Measurements from ENCODE around the gene RAD51B.

Gene RAD51B

GRCh38 chr14:68679746-68680467, 860.3 kb downstream of the RAD51B start:
- H3K9me3 ChIP-seq (replicated peaks in 1 of 11) = peaks cover 0 to 7% (median 0%) of the 10 kb centered on the region in 11 experiments; a peak in 1 of 22 replicates
- H3K4me3 ChIP-seq = no peak overlapping the region
- no peaks in the 10 kb centered on the region for H4K20me1 ChIP-seq
- peak overlapping the region in 9 of 11 experiments; percentile 66 to 96 (median 87); a peak in 14 of 22 replicates for H3K4me2 ChIP-seq
- peaks cover 69 to 95% (median 89%) of the 10 kb centered on the region in 10 experiments for H3K4me1 ChIP-seq
- no peaks in the 10 kb centered on the region for H3K27me3 ChIP-seq
- TF ChIP-seq Cebpa-rat (IDR thresholded peaks at IDR 0.05) = no peak
- H3K36me3 ChIP-seq = peaks cover 0 to 16% (median 0%) of the 10 kb centered on the region in 11 experiments; a peak in 1 of 22 replicates
- peak overlapping the region in 3 of 11 experiments; percentile 92 to 95 (median 95); a peak in 3 of 22 replicates for H3K9ac ChIP-seq
- H3K27ac ChIP-seq = peak overlapping the region; percentile 8 to 100 (median 99); a peak in 20 of 22 replicates

GRCh38 chr14:68680541-68681051, 861.0 kb downstream of the RAD51B start:
- H3K4me2 ChIP-seq = peak overlapping the region; percentile 66 to 96 (median 87)
- peak overlapping the region in 10 of 11 experiments; percentile 80 to 95 (median 88); a peak in 17 of 22 replicates for H3K9ac ChIP-seq
- no peaks in the 10 kb centered on the region for H4K20me1 ChIP-seq
- no peak for TF ChIP-seq Cebpa-rat (IDR thresholded peaks at IDR 0.05)
- no peaks in the 10 kb centered on the region for H3K27me3 ChIP-seq
- H3K27ac ChIP-seq = peak overlapping the region; percentile 96 to 100 (median 99)
- H3K9me3 ChIP-seq (replicated peaks in 1 of 11) = peaks cover 0 to 7% (median 0%) of the 10 kb centered on the region in 11 experiments; a peak in 1 of 22 replicates
- H3K4me3 ChIP-seq = no peak overlapping the region
- peaks cover 73 to 95% (median 91%) of the 10 kb centered on the region in 10 experiments for H3K4me1 ChIP-seq
- peaks cover 0 to 16% (median 0%) of the 10 kb centered on the region in 11 experiments; a peak in 1 of 22 replicates for H3K36me3 ChIP-seq

- H3K27me3 ChIP-seq = no peaks in the 10 kb centered on the region
- H4K20me1 ChIP-seq = no peaks in the 10 kb centered on the region
- peak overlapping the region; percentile 66 to 96 (median 87) for H3K4me2 ChIP-seq
- H3K4me3 ChIP-seq = peak overlapping the region in 1 of 10 experiments; percentile 3; a peak in 1 of 20 replicates
- H3K4me1 ChIP-seq = peaks cover 78 to 95% (median 94%) of the 10 kb centered on the region in 10 experiments
- peak overlapping the region; percentile 96 to 100 (median 99) for H3K27ac ChIP-seq
- no peak for TF ChIP-seq Cebpa-rat (IDR thresholded peaks at IDR 0.05)
- peak overlapping the region; percentile 80 to 95 (median 87); a peak in 21 of 22 replicates for H3K9ac ChIP-seq
- peaks cover 0 to 16% (median 0%) of the 10 kb centered on the region in 11 experiments; a peak in 1 of 22 replicates for H3K36me3 ChIP-seq
- peaks cover 0 to 7% (median 0%) of the 10 kb centered on the region in 11 experiments; a peak in 3 of 22 replicates for H3K9me3 ChIP-seq (replicated peaks in 1 of 11)
These were observed 861.9 kb downstream of the RAD51B start for GRCh38 chr14:68681256-68682011.

DNA sequence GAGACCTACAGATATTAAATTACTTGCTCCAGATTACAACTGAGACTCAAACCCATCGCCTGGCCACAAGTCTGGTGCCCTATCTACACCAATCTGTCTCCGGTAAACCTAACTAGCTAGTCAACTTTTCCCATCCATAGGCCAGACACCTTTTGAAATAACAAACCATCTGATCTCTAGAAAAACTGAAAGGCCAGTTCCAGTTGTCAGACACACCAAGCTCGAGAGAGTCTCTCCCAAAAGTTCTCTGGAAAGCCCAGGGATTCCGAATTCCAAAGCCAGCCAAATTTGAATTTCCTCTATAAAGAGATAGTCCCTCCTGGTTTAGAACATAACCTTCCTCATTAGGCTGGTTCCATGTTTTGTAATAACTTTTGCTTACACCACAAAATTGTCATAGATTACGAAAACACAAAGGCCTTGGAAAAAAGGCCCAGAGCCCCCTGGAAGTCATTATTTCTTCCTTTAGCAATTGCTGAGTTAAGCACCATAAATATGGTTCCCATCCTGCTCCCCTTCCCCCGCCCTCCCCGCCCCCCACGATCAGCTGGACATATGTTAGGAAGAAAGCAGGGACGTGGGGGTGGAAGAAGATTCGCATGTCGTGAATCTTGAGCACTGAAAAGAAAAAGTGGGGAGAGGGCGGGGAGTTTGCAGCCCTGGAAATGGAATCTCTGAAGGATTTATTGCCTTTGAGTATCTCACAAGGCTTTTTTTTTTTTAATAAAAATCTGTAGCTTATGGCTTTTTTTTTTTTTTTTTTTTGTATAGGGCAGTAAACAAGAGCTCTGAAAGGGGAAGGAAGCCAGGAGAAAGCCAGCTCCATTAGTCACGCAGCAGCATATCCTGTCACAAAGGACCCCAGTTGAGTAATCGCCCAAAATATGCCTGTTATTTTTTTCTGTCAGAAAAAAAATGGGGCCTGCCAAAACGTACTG, 862.9 kb downstream of the RAD51B start:
- peak in 7 of 11 experiments; percentile 16 to 68 (median 59); a peak in 9 of 22 replicates for TF ChIP-seq Cebpa-rat (IDR thresholded peaks at IDR 0.05)

DNA sequence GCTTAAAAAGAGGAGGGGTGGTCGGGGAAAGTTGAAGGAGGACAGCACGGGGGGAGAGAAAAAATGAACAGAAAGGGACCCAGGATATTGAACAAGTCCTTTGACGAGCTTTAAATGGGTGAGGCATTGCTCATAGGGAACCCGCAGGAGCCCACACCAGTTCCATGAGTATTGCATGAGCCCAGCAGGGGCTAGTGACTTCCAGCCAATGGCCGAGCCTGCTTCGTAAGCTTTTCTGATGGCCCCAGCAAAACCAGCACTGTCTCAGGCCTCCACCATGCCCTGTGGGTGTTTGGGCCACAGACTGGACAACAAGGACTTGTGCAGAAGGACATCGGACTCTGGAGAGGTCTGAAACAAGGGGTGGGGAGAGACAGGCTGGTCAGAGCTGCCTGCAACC, 863.7 kb downstream of the RAD51B start:
- Histone ChIP-seq H4K20me1 (no peaks in the 10 kb centered on the region), H3K27ac (peak overlapping the region; percentile 96 to 100 (median 99)), H3K9ac (peak overlapping the region; percentile 80 to 95 (median 87)), H3K4me2 (peak overlapping the region; percentile 74 to 96 (median 87)), H3K27me3 (no peaks in the 10 kb centered on the region), H3K9me3 (replicated peaks in 1 of 11) (peaks cover 0 to 15% (median under 1%) of the 10 kb centered on the region in 11 experiments; a peak in 9 of 22 replicates), H3K4me3 (peak overlapping the region in 4 of 10 experiments; percentile 1 to 32 (median 8); a peak in 7 of 20 replicates), H3K36me3 (0 out of 22 replicates have a peak, but pooled peaks cover 0 to 9% (median 0%) of the 10 kb centered on the region in 11 experiments), H3K4me1 (peaks cover 77 to 95% (median 93%) of the 10 kb centered on the region in 10 experiments)
- TF ChIP-seq Cebpa-rat (IDR thresholded peaks at IDR 0.05) = no peak

More for the DNA sequence above, 862.9 kb downstream of the RAD51B start:
- peak overlapping the region; percentile 80 to 95 (median 87) for H3K9ac ChIP-seq
- H3K27ac ChIP-seq = peak overlapping the region; percentile 96 to 100 (median 99)
- H3K27me3 ChIP-seq = no peaks in the 10 kb centered on the region
- H4K20me1 ChIP-seq = no peaks in the 10 kb centered on the region
- peaks cover 0 to 11% (median 6%) of the 10 kb centered on the region in 11 experiments; a peak in 9 of 22 replicates for H3K9me3 ChIP-seq (replicated peaks in 1 of 11)
- H3K36me3 ChIP-seq = peaks cover 0 to 16% (median 0%) of the 10 kb centered on the region in 11 experiments; a peak in 1 of 22 replicates
- peak overlapping the region in 3 of 10 experiments; percentile 7 to 13 (median 10); a peak in 5 of 20 replicates for H3K4me3 ChIP-seq
- H3K4me2 ChIP-seq = peak overlapping the region; percentile 74 to 96 (median 87)
- H3K4me1 ChIP-seq = peaks cover 74 to 95% (median 93%) of the 10 kb centered on the region in 10 experiments

DNA sequence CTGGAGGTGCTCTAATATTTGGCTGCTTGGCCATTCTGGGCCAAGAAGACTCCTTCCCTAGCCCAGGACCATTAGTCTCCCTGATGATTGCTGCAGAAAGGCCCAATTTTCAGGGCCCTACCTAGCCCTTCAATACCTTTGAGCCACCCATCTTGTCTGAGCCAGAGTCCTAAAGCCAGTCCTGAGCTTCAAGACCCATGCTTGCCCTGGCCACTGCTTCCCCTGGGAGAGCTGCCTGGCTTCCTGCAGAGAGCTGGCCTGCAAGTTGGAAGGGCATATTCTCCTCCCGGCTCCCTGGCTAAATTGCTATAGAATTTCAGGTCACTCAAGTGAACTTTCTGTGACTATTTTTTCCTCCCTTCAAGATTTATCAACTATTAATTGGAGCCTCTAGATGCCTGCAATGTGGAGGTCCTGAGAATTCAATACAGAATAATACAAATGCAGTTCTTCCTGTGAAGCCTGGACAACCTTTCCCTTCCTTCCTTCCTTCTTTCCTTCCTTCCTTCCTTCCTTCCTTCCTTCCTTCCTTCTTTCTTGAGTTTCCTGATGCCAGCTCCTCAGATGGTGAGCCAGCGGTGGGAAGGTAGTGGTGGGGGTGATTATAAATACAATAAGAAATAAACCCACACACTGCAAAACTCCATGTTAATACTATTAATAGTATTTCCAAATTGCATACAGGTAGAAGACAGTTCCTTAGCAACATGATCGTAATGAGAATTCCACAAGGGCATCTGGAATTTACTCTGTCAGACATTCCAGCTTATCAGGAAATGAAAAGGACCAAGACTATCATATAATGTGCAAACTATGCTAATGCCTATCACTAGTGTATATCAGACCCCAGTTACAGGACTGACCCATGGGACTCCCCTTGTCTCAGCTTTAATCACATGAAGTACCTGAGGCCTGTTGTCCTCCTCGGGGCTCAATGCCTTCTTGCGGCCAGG, 865.2 kb downstream of the RAD51B start:
- Histone ChIP-seq H3K27ac (peak overlapping the region; percentile 96 to 100 (median 99)), H3K27me3 (no peaks in the 10 kb centered on the region), H3K4me1 (peaks cover 91 to 95% (median 94%) of the 10 kb centered on the region in 10 experiments), H4K20me1 (no peaks in the 10 kb centered on the region), H3K9ac (peak overlapping the region; percentile 80 to 95 (median 87)), H3K4me2 (peak overlapping the region; percentile 74 to 96 (median 87)), H3K4me3 (peak overlapping the region in 4 of 10 experiments; percentile 6 to 38 (median 24); a peak in 7 of 20 replicates), H3K36me3 (0 out of 22 replicates have a peak, but pooled peaks cover 0 to under 1% (median 0%) of the 10 kb centered on the region in 11 experiments), H3K9me3 (replicated peaks in 1 of 11) (peaks cover 0 to 15% (median 0%) of the 10 kb centered on the region in 11 experiments; a peak in 9 of 22 replicates)
- TF ChIP-seq Cebpa-rat (IDR thresholded peaks at IDR 0.05) = no peak
